Liver (tissue), 3 donors: ENCODE data around the gene KCNN3.

Experiments
- TF ChIP-seq, protein P1 (sequence below): fragments of 150-350 bp; IDR thresholded peaks from 2 replicates; pipeline ENCODE4 v1.5.1; 2017; ENCODE audit warnings: improper control_type of control experiment, low read depth, low read length; ENCODE audit not compliant: missing input control
- TF ChIP-seq, protein P2 (sequence below): IDR thresholded peaks from 2 replicates; pipeline ENCODE4 v1.6.1; 2016; ENCODE audit warnings: antibody characterized with exemption
- donor health status: healthy.
- donor health status: healthy.

DNA sequence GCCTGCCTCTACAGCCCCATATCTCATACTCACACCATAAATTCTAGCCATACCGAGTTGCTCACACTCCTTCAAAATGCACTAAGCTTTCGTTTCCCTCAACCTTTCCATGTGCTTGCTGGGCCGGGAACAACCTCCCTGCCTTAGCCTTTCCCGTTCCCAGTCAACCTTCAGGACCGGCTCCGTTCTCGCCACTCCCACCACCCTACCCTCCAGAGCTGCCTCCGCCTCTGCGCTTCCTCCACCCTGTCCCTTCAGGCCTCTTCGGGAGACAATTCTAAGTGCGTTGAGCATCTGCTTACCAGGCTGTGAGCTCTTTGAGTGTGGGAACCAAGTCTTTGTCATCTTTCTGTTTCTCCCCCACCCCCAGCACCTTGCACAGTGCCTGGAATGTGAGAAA, 31.6 kb downstream of the KCNN3 start:
- TF ChIP-seq, protein P1, sequence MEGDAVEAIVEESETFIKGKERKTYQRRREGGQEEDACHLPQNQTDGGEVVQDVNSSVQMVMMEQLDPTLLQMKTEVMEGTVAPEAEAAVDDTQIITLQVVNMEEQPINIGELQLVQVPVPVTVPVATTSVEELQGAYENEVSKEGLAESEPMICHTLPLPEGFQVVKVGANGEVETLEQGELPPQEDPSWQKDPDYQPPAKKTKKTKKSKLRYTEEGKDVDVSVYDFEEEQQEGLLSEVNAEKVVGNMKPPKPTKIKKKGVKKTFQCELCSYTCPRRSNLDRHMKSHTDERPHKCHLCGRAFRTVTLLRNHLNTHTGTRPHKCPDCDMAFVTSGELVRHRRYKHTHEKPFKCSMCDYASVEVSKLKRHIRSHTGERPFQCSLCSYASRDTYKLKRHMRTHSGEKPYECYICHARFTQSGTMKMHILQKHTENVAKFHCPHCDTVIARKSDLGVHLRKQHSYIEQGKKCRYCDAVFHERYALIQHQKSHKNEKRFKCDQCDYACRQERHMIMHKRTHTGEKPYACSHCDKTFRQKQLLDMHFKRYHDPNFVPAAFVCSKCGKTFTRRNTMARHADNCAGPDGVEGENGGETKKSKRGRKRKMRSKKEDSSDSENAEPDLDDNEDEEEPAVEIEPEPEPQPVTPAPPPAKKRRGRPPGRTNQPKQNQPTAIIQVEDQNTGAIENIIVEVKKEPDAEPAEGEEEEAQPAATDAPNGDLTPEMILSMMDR: no peak
- TF ChIP-seq, protein P2, sequence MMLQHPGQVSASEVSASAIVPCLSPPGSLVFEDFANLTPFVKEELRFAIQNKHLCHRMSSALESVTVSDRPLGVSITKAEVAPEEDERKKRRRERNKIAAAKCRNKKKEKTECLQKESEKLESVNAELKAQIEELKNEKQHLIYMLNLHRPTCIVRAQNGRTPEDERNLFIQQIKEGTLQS: no peak
